IPS DF 4.7 (cell line): Measurements from ENCODE around the gene SLC39A8.
"Not testable (repeated sequence)": the region's sequence is repeated elsewhere in the genome, so short reads cannot be mapped to it uniquely, and the experiment has no call there.

ENCODE experiments used
- DNase-seq: peaks from one replicate; pipeline ENCODE4 v3.0.0-alpha.2; 2013; ENCODE audit warnings: low spot score; ENCODE audit errors: extremely low read depth

The SLC39A8 gene

DNA sequence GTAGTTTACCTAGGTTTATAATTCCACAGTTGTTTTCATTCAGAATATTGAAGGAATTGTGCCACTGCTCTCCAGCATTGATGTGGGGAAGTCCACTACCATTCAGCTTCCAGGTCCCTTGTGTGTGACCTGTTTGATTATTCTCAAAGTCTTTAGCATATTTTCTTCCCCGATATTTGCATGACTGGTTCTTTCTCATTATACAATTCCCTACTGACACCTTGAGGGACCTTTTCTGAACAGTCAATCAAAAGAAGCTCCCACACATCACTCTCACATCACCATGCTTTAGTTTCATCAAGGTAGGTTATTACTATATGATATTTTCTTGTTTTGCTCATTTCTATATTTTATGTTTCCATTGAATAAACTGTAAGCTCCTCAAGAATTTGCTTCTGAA lies 44.1 kb downstream of the SLC39A8 start:
- no peak for DNase-seq

DNA sequence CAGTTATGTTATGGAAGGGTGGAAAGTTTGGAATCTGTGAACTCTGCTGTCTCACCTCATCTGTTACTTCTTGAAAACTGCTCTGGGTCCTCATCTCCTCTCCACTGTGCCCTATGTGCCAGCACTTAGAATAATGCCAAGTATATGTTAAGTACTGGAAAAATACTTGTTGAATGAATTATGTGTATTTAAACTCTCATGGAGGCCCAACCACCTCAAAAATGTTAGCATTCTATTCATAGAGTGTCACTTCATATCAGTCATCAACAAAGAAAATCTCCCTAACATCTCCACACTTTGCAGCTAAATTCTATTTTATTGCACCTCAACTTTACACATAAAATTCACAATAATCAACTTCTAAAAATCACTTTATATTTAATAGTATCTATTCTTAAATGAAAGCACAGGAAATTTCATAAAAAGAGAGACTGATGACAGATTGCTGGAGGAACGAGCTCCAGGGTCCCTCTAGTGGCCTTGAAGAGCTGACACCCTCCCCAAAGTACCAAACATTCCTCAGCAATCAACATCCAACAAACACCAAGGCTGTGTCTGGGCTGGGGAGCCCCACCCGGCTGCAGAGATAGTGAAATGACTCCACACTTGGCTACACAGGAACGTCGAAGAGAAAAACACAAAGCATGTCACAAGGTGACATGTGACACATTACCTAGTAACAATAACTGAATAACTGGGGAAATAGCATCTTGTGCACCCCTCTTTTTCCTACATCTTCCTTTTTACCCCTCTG lies 45.8 kb downstream of the SLC39A8 start:
- no peak for DNase-seq

DNA sequence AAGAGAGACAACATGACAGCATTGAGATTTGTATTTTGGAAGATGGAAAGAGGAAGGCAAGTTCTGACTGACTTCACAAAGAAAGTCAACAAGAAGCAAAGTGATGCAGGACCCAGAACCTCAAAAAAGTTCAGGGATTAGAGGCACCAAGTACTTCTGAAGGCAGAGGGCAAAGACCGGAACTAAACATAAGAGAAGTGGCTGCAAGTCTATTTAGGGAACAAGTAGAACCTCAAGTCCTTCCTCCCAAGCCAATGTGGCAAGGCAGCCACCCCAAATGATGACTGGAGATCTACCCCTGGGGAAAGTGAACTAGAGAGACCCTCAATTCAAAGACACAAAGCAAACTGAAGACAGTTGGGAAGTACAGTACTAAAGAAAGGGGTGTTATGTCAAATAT lies 46.6 kb downstream of the SLC39A8 start:
- no peak for DNase-seq

DNA sequence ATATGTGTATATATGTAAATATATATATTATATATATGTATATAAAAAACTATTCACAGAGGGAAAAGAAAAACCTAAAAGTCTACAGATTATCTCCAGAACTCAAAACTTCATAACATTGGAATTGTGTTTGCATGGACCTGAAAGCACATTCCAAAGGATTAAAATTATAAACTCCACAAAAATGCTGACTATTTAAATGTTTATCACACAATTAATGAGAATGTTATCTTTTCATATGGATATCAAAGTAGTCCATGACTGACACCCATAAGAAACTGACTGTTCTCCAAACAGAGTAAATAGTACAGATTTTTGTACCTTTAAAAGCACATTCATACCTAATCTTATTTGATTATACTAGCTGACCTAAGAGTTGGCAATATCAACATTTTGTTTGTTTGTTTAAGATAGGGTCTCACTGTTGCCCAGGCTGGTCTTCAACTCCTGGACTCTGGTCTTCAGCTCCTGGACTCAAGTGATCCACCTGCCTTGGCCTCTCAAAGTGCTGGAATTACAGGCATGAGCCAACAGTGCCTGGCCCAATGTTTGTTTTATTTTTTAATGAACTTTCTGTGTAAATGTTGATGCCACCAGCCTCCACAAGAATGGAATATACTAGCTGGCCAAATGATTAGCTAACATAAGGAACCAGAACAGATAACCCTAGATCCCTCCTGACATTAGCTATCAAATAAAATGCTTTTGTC lies 50.0 kb downstream of the SLC39A8 start:
- no peak for DNase-seq

DNA sequence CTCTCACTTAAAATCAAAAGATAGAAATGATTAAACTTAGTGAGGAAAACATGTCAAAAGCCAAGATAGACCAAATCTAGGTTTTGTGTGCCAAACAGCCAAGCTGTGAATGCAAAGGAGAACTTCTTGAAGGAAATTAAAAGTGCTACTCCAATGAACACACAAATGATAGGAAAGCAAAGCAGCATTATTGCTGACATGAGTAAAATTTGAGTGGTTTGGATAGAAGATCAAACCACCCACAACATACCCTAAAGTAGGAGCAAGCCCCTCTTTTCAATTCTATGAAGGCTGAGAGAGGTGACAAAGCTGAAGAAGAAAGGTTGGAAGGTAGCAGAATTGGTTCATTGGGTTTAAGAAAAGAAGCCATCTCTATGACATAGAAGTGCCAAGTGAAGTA lies 56.8 kb downstream of the SLC39A8 start:
- no peak for DNase-seq

DNA sequence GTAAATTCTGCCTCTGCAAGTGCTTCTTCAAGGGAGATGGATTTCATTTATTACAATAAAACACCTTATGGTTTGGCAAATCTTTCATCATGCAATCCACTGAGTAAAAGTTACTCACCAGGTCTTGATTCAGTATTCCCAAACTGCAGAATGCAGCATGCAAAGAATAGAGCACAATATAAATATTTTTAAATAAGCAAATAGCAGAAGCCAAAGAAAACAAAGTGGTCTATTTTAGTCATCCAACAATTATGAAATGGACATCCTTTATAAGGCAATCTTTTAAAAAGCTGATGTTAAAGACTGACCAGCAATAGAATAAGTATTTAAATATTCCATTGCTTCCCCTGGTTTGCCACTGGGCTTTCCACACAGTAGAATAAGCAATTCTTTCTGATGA lies 59.5 kb downstream of the SLC39A8 start:
- DNase-seq: no peak

DNA sequence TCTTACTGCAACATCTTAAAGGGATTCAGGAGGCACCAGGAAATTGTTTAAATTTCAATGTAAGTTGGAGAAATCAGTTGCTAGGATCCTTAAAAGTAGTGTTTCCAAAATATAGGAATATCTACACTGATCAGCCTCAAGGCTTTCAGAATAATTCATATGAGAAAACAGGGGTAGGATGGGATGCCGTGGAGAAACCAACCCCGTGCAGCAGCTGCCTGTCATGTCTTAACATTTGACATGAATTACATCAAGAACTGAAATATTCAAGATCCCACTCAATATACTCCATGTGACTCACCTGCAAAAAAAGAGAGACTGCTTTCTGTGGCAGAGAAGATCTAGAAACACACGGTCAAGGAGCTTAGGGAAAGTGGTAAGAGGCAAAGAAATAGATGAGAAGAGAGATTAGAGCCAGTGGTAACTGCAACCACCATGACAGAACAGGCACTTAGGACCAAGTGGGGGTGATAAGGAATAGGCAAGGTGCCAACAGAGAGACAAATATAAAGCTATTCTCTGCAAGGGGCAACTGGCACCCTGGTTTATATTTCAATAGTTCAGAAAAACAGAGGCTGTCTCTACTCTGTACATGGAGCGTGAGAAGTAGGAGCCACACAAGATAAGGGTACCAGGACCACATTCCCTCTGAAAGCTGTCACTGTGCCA lies 64.0 kb downstream of the SLC39A8 start:
- no peak for DNase-seq

DNA sequence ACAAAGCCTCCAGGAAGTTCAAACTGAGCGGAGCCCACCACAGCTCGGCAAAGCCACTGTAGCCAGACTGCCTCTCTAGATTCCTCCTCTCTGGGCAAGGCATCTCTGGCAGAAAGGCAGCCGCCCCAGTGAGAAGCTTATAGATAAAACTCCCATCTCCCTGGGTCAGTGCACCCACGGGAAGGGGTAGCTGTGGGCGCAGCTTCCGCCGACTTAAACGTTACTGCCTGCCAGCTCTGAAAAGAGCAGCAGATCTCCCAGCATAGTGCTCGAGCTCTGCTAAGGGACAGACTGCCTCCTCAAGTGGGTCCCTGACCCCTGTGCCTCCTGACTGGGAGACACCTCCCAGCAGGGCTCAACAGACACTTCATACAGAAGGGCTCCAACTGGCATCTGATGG lies 72.0 kb downstream of the SLC39A8 start:
- not testable (repeated sequence) for DNase-seq

DNA sequence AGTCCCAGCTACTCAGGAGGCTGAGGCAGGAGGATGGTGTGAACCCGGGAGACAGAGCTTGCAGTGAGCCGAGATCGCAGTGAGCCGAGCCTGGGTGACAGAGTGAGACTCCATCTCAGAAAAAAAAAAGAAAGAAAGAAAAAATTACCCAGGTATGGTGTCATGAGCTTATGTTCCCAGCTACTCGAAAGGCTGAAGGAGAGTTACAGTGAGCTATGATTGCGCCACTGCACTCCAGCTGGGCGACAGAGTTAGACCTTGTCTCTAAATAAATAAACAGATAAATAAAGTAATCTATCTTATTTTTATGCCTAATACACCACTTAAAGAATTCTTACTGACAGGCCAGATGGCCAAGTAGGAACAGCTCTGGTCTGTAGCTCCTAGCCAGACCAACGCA lies 73.0 kb downstream of the SLC39A8 start:
- DNase-seq: no peak

DNA sequence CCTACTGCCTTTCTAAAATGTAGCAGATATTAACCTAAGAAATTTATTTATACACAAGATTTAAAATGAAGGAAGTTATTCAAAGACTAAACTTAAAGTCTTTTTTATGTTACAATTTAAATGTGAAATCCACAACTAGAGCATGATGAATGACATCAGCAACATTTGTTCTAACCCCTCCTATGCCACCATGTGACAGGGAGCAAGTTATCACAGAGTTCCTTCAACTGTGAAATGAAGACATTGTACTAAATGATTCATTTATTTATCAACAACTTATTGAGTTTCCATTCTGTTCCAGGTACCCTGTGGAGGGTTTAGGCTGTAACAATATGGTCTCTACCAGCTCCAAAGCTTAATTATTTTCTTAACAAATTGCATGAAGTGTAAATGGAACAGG lies 76.9 kb downstream of the SLC39A8 start:
- no peak for DNase-seq

DNA sequence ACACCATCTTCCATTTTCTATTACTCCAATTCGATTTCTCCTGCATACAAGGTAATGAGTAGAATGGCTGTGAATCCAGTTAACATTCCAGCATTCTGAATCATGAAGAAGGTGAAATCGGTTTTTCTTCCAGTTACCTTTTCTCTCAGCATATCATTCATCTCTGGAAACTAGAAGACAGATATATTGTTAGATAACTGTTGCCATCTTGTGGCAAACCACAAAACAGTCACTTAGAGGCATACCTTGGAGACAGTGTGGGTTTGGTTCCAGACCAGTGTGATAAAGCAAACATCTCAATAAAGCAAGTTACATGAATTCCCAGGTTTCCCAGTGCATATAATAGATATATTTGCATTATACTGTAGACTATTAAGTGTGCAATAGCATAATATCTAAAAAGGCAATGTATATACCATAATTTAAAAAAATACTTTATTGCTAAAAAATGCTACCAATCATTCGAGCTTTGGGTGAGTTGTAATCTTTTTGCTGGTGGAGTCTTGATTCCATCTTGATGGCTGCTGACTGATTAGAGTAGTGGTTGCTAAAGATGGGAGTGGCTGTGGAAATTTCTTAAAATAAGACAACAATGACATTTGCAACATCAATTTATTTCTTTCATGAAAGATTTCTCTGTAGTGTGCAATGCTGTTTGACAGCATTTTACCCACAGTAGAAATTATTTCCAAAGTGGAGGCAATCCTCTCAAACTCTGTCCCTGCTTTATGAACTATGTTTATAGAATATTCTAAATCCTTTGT lies 82.1 kb downstream of the SLC39A8 start:
- DNase-seq: no peak

DNA sequence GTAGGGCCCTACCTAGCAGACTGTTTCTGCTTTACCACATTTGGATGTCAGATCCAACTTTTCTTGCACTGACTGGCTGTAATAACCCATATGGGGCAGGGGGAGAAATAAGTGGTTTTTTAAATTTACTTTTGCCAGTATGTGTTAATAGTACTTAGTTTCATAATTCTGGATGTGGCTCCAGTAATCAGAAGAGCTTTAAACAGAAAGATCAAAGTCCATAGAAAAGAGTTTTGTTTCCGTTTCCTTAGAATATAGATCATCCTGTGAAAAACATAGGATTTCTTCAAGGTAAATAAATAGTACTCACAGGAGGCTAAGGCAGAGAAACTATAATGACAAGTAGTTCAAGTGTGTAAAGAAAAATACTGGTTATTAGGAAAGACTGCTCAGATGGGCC lies 85.6 kb downstream of the SLC39A8 start:
- DNase-seq: no peak

DNA sequence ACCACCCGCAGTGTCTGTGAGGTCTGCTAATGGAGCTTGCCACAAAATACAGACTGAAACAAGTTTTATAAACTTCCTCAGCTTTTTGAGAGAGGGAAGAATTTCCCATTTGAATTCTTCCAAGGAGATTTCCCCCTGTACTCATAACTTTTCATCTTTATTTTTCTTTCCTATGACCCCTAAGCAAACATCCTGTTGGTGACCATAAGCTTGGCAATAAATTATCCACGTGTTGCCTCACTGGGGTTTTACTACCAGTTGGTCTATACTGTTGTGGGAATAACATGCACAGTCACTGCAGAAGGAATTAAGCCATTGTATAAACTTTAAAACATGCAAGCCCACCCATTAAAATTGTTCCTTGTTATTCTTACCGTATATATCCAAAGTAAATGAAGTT lies 86.2 kb downstream of the SLC39A8 start:
- DNase-seq: no peak

DNA sequence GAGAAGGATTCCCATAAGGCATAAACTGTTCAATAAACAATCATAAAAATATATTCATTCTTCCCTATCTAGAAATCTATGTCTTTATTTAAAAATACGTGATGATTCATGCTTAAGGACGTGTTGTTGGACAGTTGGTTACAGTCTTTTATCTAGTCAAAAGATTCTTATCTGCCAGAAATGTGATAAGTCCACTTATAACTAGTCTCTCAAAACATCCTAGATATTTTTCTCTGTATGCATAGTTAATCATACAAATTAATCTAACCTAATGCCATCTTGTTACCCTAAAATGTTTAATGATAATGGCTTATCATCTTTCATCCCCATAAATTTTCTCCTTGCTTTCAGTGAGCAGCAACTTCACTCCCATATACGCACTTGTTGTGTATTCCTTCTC lies 89.0 kb downstream of the SLC39A8 start:
- no peak for DNase-seq

DNA sequence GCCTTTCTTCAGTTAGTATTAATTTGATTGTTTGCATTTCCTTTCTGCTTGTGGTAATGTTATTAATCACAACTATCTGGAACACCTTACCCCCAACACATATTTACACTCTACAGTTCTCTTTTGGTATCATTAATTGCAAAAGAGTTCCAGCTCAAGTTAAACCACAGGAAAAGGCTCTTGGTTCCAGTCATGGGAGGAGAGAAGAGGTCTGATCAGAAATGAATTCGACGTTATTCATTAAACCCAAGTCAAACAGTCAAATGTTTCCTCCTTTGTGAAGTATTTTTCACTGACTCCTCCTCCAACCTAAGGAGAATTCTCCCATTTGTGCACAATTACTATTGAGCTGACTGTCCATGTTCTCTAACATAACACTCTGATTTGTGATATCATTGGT lies 91.4 kb downstream of the SLC39A8 start:
- no peak for DNase-seq

DNA sequence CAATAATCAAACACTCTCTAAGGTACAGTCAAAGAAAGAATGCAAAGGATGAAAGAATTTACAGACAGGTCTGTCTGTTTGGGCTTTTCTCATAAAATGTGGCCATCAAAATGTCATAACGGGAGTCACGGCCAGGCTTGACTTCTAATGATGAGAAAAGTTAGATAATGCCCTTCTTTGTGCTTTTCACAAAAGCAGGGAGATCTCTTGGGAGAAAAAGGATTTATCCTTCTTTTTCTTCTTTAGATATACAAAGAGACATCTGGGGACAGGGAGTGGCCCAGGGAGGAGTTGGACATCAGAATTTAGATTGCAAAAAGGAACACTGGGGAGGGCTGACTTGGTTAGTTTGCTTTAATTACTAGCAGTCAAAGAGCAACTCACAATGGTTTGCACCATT lies 93.1 kb downstream of the SLC39A8 start:
- no peak for DNase-seq

DNA sequence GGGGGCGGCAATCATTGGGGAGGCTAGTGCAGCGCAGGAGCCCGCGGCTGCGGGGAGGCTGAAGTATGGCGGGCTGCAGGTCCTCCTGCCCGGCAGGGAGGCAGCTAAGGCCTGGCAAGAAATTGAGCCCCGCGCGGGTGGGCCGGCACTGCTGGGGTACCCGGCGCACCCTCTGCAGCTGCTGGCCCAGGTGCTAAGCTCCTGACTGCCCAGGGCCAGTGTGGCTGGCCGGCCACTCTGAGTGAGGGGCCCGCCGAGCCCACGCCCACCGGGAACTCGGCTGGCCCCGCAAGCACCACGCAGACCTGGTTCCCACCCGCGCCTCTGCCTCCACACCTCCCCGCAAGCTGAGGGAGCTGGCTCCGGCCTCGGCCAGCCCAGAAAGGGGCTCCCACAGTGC lies 94.9 kb downstream of the SLC39A8 start:
- no peak for DNase-seq

DNA sequence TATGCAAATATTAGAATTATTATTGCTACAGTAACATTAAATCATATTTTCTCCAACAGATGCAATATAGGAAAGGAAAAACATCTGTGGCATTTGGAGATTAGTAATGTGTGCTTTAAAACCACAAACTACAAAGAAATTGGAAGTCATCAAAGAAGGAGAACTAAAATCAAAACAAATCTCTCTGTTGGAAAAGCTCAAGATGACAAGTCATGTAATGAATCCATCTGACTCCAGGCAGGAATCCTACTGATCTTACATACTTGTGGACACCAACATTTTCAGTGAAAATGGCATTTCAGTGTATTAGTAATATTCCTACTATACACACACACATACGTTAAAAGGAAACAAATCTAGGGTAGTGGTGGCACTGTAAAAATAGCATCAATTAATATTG lies 98.2 kb downstream of the SLC39A8 start:
- no peak for DNase-seq

DNA sequence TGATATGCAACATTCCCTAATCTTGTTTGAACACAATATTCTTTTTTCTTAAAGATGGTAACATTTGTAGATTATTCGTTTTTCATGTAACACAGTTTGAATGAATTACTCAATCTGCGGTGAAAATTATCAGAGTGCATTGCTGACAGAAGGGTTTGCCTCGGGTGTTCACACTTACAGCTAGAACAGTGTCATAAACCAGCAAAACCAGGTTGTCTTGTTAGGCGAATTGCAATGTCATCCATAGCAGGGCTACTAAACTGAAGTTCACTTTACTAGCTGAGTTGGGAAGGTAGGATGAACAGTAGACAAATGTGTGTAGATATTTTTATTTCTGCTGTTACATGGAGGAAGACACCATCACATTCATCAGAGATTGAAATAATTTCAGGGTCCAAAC lies 98.9 kb downstream of the SLC39A8 start:
- DNase-seq: no peak

DNA sequence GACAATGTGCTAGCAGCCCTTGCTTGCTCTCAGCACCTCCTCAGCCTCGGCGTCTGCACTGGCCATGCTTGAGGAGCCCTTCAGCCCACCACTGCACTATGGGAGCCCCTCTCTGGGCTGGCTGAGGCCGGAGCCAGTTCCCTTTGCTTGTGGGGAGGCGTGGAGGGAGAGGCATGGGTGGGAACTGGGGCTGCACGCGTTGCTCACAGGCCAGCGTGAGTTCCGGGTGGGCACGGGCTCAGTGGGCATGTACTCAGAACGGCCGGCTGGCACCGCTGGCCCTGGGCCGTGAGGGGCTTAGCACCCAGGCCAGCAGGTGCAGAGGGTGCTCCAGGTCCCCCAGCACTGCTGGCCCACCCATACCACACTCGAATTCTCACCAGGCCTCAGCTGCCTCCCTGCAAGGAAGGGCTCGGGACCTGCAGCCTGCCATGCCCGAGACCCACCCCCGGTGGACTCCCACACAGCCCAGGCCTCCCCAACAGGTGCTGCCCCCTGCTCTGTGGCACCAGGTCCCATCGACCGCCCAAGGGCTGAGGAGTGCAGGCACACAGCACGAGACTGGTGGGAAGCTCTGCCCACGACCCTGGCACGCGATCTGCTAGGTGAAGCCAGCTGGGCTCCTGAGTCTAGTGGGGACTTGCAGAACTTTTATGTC lies 100.3 kb downstream of the SLC39A8 start:
- no peak for DNase-seq

DNA sequence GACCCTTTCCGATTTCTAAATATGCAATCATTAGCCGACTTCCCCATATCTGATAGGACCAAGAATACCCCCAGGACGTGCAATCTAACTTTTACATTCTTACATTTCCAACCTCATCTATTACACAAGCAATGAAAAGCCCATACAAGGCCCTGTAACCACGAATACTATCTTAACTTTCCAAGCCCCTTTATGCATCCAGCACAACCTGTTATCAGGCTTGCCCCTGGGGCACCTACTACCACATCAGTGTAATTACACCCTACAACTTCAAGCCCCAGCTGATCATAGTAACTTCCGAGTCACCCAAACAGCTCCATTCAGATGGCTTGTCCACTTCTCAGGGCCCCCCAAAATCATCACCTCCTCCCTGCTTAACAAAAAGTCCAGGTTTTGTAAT lies 102.0 kb downstream of the SLC39A8 start:
- DNase-seq: not testable (repeated sequence)
